Measurements from ENCODE around the gene KDM1B. TPM values are rescaled to one million over a fixed set of nuclear protein-coding genes. Genes with fewer than 3 reads are reported as not detected.

Gene KDM1B
- total RNA-seq, 1 experiment from 2014 or later: 25.0 TPM

GRCh38 chr6:18268066-18268465, 112.8 kb downstream of the KDM1B start:
- H3K4me2 ChIP-seq (ENCODE audit: low read length): no peak overlapping the region
- H3K36me3 ChIP-seq (ENCODE audit: low read depth, low read length): no peaks in the 10 kb centered on the region
- no peaks in the 10 kb centered on the region for H3K27me3 ChIP-seq (ENCODE audit: low read length)
- H3K4me1 ChIP-seq (ENCODE audit: insufficient read depth, low read length): peaks cover 14% of the 10 kb centered on the region
- no peak for DNase-seq
- H3K9me2 ChIP-seq (replicated peaks; ENCODE audit: low read length): no peaks in the 10 kb centered on the region
- H3K4me3 ChIP-seq (ENCODE audit: low read length): no peak overlapping the region
- H3K79me2 ChIP-seq (ENCODE audit: low read length): peaks cover 10% of the 10 kb centered on the region
- TF ChIP-seq EZH2phosphoT487 (IDR thresholded peaks at IDR 0.05; ENCODE audit: borderline replicate concordance, low read length): no peak
- no peak for TF ChIP-seq EZH2 (IDR thresholded peaks at IDR 0.05; ENCODE audit: low read length, unreplicated experiment)
- TF ChIP-seq CTCF (conservative IDR thresholded peaks at IDR 0.05; ENCODE audit: low read depth, low read length): no peak
- no peak overlapping the region for H3K27ac ChIP-seq (ENCODE audit: low read length)
- ATAC-seq: no peak
- no peak overlapping the region for H3K9ac ChIP-seq (ENCODE audit: low read length)
- H3K9me3 ChIP-seq (ENCODE audit: low read length): no peaks in the 10 kb centered on the region
- no peak overlapping the region for H2AFZ ChIP-seq (ENCODE audit: low read length)
- H4K20me1 ChIP-seq (ENCODE audit: low read length): peaks cover 4% of the 10 kb centered on the region; the same call in 1 of the 2 replicates
- intact Hi-C loops (cut with micrococcal nuclease): no loop called here
- no TSS peak for BruUV-seq (replicated peaks)
- no peaks in the 10 kb centered on the region for H3F3A ChIP-seq (ENCODE audit: low read length, unreplicated experiment)
- ChIA-PET CTCF (no interaction called here), POLR2A (ENCODE audit: unreplicated experiment) (no interaction called here)

DNA sequence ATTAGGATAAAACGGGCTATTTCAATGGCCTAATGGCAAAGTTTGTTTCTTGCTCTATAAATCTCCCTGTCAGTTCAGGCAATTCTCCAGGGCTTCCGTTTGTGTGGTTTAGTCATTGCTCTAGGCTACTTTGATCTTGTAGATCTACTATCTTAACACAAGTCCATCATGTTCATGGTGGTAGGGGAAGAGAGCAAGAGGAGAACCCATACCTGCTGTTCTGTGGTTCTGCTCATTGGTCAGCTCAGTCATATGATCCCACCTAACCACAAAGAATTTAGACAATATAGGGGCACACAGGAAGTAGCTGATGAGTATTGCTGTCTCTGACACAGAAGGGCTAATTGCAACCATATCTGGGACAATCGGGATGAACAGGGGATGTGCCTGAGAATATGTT, 114.0 kb downstream of the KDM1B start:
- POLR2A ChIA-PET (ENCODE audit: unreplicated experiment): no interaction called here
- peaks cover 14% of the 10 kb centered on the region for H3K4me1 ChIP-seq (ENCODE audit: insufficient read depth, low read length)
- no peak overlapping the region for H3K9ac ChIP-seq (ENCODE audit: low read length)
- H3F3A ChIP-seq (ENCODE audit: low read length, unreplicated experiment): no peaks in the 10 kb centered on the region
- CTCF ChIA-PET: no interaction called here
- intact Hi-C loops (cut with micrococcal nuclease): no loop called here
- BruUV-seq (replicated peaks): no TSS peak
- TF ChIP-seq EZH2 (IDR thresholded peaks at IDR 0.05; ENCODE audit: low read length, unreplicated experiment) (no peak), CTCF (conservative IDR thresholded peaks at IDR 0.05; ENCODE audit: low read depth, low read length) (no peak), EZH2phosphoT487 (IDR thresholded peaks at IDR 0.05; ENCODE audit: borderline replicate concordance, low read length) (no peak)
- peak; percentile 29 for ATAC-seq
- no peak overlapping the region for H3K4me2 ChIP-seq (ENCODE audit: low read length)
- peak; percentile 62 for DNase-seq
- no peaks in the 10 kb centered on the region for H3K9me2 ChIP-seq (replicated peaks; ENCODE audit: low read length)
- H3K36me3 ChIP-seq (ENCODE audit: low read depth, low read length): no peaks in the 10 kb centered on the region
- H2AFZ ChIP-seq (ENCODE audit: low read length): no peak overlapping the region
- H3K79me2 ChIP-seq (ENCODE audit: low read length): no peaks in the 10 kb centered on the region; the same call in 1 of the 2 replicates
- H3K9me3 ChIP-seq (ENCODE audit: low read length): no peaks in the 10 kb centered on the region
- no peak overlapping the region for H3K27ac ChIP-seq (ENCODE audit: low read length)
- no peaks in the 10 kb centered on the region for H3K27me3 ChIP-seq (ENCODE audit: low read length)
- H4K20me1 ChIP-seq (ENCODE audit: low read length): no peaks in the 10 kb centered on the region
- H3K4me3 ChIP-seq (ENCODE audit: low read length): no peak overlapping the region

- H3K9ac ChIP-seq (ENCODE audit: low read length): no peak overlapping the region
- no peaks in the 10 kb centered on the region for H4K20me1 ChIP-seq (ENCODE audit: low read length)
- H3K27me3 ChIP-seq (ENCODE audit: low read length): no peaks in the 10 kb centered on the region
- no peak for DNase-seq
- no peaks in the 10 kb centered on the region for H3K36me3 ChIP-seq (ENCODE audit: low read depth, low read length)
- H3K4me3 ChIP-seq (ENCODE audit: low read length): no peak overlapping the region
- POLR2A ChIA-PET (ENCODE audit: unreplicated experiment): no interaction called here
- CTCF ChIA-PET: no interaction called here
- no peak overlapping the region for H3K4me2 ChIP-seq (ENCODE audit: low read length)
- no peak overlapping the region for H3K27ac ChIP-seq (ENCODE audit: low read length)
- BruUV-seq (replicated peaks): no TSS peak
- no peaks in the 10 kb centered on the region for H3K9me2 ChIP-seq (replicated peaks; ENCODE audit: low read length)
- H2AFZ ChIP-seq (ENCODE audit: low read length): no peak overlapping the region
- no peaks in the 10 kb centered on the region for H3K79me2 ChIP-seq (ENCODE audit: low read length)
- H3F3A ChIP-seq (ENCODE audit: low read length, unreplicated experiment): no peaks in the 10 kb centered on the region
- intact Hi-C loops (cut with micrococcal nuclease): no loop called here
- TF ChIP-seq EZH2 (IDR thresholded peaks at IDR 0.05; ENCODE audit: low read length, unreplicated experiment) (no peak), CTCF (conservative IDR thresholded peaks at IDR 0.05; ENCODE audit: low read depth, low read length) (no peak), EZH2phosphoT487 (IDR thresholded peaks at IDR 0.05; ENCODE audit: borderline replicate concordance, low read length) (no peak)
- ATAC-seq: no peak
- H3K4me1 ChIP-seq (ENCODE audit: insufficient read depth, low read length): peaks cover 14% of the 10 kb centered on the region
- no peaks in the 10 kb centered on the region for H3K9me3 ChIP-seq (ENCODE audit: low read length)
Observed at GRCh38 chr6:18269717-18270116, 114.5 kb downstream of the KDM1B start.
